Measurements from ENCODE around the gene ZNF778. TPM values are rescaled to one million over a fixed set of nuclear protein-coding genes. Genes with fewer than 3 reads are reported as not detected.

ZNF778 gene
- total and polyA plus RNA-seq, 2 of the 8 experiments (the other 6 are each of a cell fraction or from before 2014, with no cell fraction given) = 9.5 to 21.9 TPM

DNA sequence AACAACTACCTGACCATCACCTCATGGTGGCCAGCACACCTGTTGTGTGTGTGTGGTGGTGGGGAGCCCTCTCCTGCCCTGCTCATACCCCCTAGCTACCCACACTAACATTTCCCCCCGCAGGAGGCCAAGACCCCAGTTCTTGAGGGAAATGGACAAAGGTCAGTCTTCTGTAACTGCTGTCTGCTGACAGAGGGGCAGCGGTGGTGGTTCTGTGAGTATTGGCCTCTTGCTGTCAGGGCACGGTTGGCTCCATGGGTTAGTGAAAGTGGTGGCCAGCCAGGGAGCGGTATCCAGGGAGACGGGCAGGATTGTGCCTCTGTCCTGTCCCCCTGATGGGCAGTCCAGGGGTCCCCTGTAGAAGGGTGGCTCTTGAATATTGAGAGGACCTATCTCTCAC is 26.2 kb downstream of the ZNF778 start:
- Histone ChIP-seq H3K4me2 (ENCODE audit: insufficient read depth in 1 of 2, low read depth in 2 of 2, low read length in 2 of 2) (no peak overlapping the region), H4K8ac (ENCODE audit: extremely low read depth, insufficient read depth, low read length) (no peak overlapping the region), H2AK5ac (ENCODE audit: low read depth, low read length) (no peak overlapping the region), H3K27ac (ENCODE audit: low read depth, low read length) (no peak overlapping the region), H3K4ac (replicated peaks; ENCODE audit: insufficient read length, low read depth, low read length) (no peak overlapping the region), H3K56ac (replicated peaks; ENCODE audit: insufficient read length, low read depth, low read length) (no peak overlapping the region), H2BK5ac (ENCODE audit: low read depth, low read length) (no peak overlapping the region), H4K5ac (ENCODE audit: insufficient read length, low read depth, low read length) (no peak overlapping the region), H3K9me3 (ENCODE audit: insufficient read depth in 2 of 2, low read depth in 1 of 2, low read length in 1 of 2) (peaks cover 4 to 5% of the 10 kb centered on the region in 2 experiments; a peak in 2 of 4 replicates), H3K23ac (ENCODE audit: insufficient read length) (no peak overlapping the region), H3K79me2 (ENCODE audit: control insufficient read depth in 1 of 2, insufficient read depth in 2 of 2, low read length in 2 of 2) (no peaks in the 10 kb centered on the region), H3K18ac (ENCODE audit: extremely low read depth, low read length) (no peak overlapping the region), H2BK20ac (ENCODE audit: low read length) (no peak overlapping the region), H3K79me1 (ENCODE audit: low read depth, low read length) (no peaks in the 10 kb centered on the region), H3K23me2 (ENCODE audit: low read depth, low read length) (peaks cover 8% of the 10 kb centered on the region), H2BK15ac (ENCODE audit: low read length) (0 out of 2 replicates have a peak overlapping the region, but pooled peaks have one; percentile 29), H3K4me3 (ENCODE audit: extremely low read depth in 1 of 4, insufficient read depth in 2 of 4, low read depth in 3 of 4, low read length in 4 of 4) (no peak overlapping the region), H4K91ac (replicated peaks; ENCODE audit: insufficient read length, low read length) (no peak overlapping the region), H3K36me3 (ENCODE audit: control insufficient read depth in 2 of 4, insufficient read depth in 4 of 4, low read length in 3 of 4) (no peaks in the 10 kb centered on the region), H3K14ac (ENCODE audit: insufficient read length) (no peak overlapping the region), H3K4me1 (replicated peaks in 1 of 4; ENCODE audit: control insufficient read depth in 3 of 4, insufficient read depth in 4 of 4, low read length in 3 of 4) (peaks cover 0 to 9% (median 0%) of the 10 kb centered on the region in 4 experiments; a peak in 2 of 7 replicates), H4K20me1 (replicated peaks in 1 of 2; ENCODE audit: control insufficient read depth in 1 of 2, insufficient read depth in 2 of 2, low read length in 2 of 2) (peaks cover 0 to 5% of the 10 kb centered on the region in 2 experiments), H2BK12ac (ENCODE audit: low read depth, low read length) (no peak overlapping the region), H3K27me3 (replicated peaks in 1 of 4; ENCODE audit: control insufficient read depth in 3 of 4, extremely low read depth in 1 of 4, insufficient read depth in 3 of 4, low read length in 3 of 4) (peaks cover 0 to 9% (median 6%) of the 10 kb centered on the region in 4 experiments; a peak in 4 of 7 replicates), H3K9ac (replicated peaks in 1 of 4; ENCODE audit: extremely low read depth in 1 of 4, low read depth in 3 of 4, low read length in 3 of 4) (no peak overlapping the region), H2BK120ac (replicated peaks; ENCODE audit: low read depth, low read length) (no peak overlapping the region), H2AFZ (ENCODE audit: low read length) (no peak overlapping the region)
- POLR2A ChIA-PET (ENCODE audit: partially characterized antibody) = interaction anchor here (0.7 kb wide), 1 partner anchor 66 kb away, joined by 3 read pairs; no protein-coding TSS in a partner anchor
- CTCF ChIA-PET (ENCODE audit: partially characterized antibody) = interaction anchor here (1.3 to 1.5 kb wide), 2 partner anchors 11 to 45 kb away, joined by 4 to 5 read pairs; no protein-coding TSS in a partner anchor
- DNase-seq (ENCODE audit: low read depth in 1 of 2, low spot score in 2 of 2) = no peak
- WGBS, 2 experiments (ENCODE audit: extremely low coverage in 1 of 2, insufficient coverage in 1 of 2, insufficient read length in 1 of 2, insufficient replicate concordance in 2 of 2, low coverage in 1 of 2, low lambda C conversion rate in 2 of 2, missing lambda C conversion rate in 1 of 2) = 88% methylated on average over 5 of the region's 5 CpGs; no CpG with 5 or more reads in 1 of the 2 experiments
- no peak for FAIRE-seq
- TF ChIP-seq POLR2AphosphoS5 (IDR thresholded peaks at IDR 0.05; ENCODE audit: low read depth, low read length) (no peak), SRF (IDR thresholded peaks at IDR 0.05; ENCODE audit: low read depth, low read length) (no peak), ASH2L (IDR thresholded peaks at IDR 0.05; ENCODE audit: low read length) (no peak), JUND (IDR thresholded peaks at IDR 0.05; ENCODE audit: low read length) (no peak)
